ENCODE results near the gene GMCL1. TPM values are rescaled to one million over a fixed set of nuclear protein-coding genes. Genes with fewer than 3 reads are reported as not detected.

GMCL1 gene
- total RNA-seq, 1 experiment from 2014 or later = 17.4 TPM

DNA sequence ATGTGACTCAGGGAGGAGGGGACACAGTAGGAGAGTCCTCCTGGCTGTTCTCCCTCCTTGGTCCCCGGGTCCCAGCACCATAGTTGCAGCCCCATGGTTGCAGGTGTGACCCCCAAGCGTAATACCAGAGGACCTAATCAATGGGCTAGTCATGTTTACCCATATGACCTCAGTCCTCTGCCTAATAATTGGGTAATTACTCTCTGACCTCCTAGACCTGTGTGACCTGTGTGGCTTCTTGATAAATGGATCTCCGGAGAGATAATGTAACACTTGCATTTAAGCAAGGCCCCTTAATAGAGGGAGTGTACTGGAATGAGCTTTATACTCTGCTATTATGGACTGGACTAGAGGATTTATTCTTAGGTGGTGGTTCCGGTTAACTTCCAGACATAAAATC is 32.2 kb upstream of the GMCL1 start:
- H3K4me3 ChIP-seq = no peak overlapping the region
- no peaks in the 10 kb centered on the region for H3K9me2 ChIP-seq (ENCODE audit: insufficient read depth)
- DNase-seq = no peak
- BruUV-seq (replicated peaks) = no TSS peak
- no peaks in the 10 kb centered on the region for H3K27me3 ChIP-seq (ENCODE audit: insufficient read depth, low read depth)
- H4K20me1 ChIP-seq (ENCODE audit: insufficient read depth) = no peaks in the 10 kb centered on the region
- H3K4me2 ChIP-seq = no peak overlapping the region
- no peak overlapping the region for H3K27ac ChIP-seq
- H3K36me3 ChIP-seq (ENCODE audit: low read depth) = no peaks in the 10 kb centered on the region
- ChIA-PET CTCF (no interaction called here), POLR2A (ENCODE audit: unreplicated experiment) (no interaction called here)
- intact Hi-C loops (cut with micrococcal nuclease; ENCODE audit: unreplicated experiment) = loop anchor here (5.0 kb wide), 1 partner anchor 75 kb away; no protein-coding TSS in a partner anchor
- H3K9me3 ChIP-seq (ENCODE audit: insufficient read depth, low read depth) = no peaks in the 10 kb centered on the region
- H2AFZ ChIP-seq = no peak overlapping the region
- no peak for TF ChIP-seq EZH2 (IDR thresholded peaks at IDR 0.05; ENCODE audit: low read depth)
- no peak for TF ChIP-seq CTCF (conservative IDR thresholded peaks at IDR 0.05)
- no peaks in the 10 kb centered on the region for H3K79me2 ChIP-seq (ENCODE audit: low read depth)
- H3K4me1 ChIP-seq (replicated peaks; ENCODE audit: insufficient read depth) = peaks cover 26% of the 10 kb centered on the region
- peaks cover 16% of the 10 kb centered on the region for H3F3A ChIP-seq (ENCODE audit: insufficient read depth, low read depth)

- Histone ChIP-seq H3F3A (ENCODE audit: insufficient read depth, low read depth) (peaks cover 16% of the 10 kb centered on the region), H3K27me3 (ENCODE audit: insufficient read depth, low read depth) (no peaks in the 10 kb centered on the region), H3K27ac (no peak overlapping the region; the same call in 1 of the 2 replicates), H3K4me2 (peak overlapping the region; percentile 37), H3K36me3 (ENCODE audit: low read depth) (no peaks in the 10 kb centered on the region), H4K20me1 (ENCODE audit: insufficient read depth) (no peaks in the 10 kb centered on the region), H3K4me1 (replicated peaks; ENCODE audit: insufficient read depth) (peaks cover 26% of the 10 kb centered on the region), H3K9me2 (ENCODE audit: insufficient read depth) (no peaks in the 10 kb centered on the region), H3K79me2 (ENCODE audit: low read depth) (no peaks in the 10 kb centered on the region), H3K4me3 (no peak overlapping the region), H3K9me3 (ENCODE audit: insufficient read depth, low read depth) (no peaks in the 10 kb centered on the region), H2AFZ (no peak overlapping the region)
- TF ChIP-seq EZH2 (IDR thresholded peaks at IDR 0.05; ENCODE audit: low read depth) = no peak
- no peak for TF ChIP-seq CTCF (conservative IDR thresholded peaks at IDR 0.05)
- intact Hi-C loops (cut with micrococcal nuclease; ENCODE audit: unreplicated experiment) = loop anchor here (2.0 to 5.0 kb wide), 3 partner anchors 27 to 76 kb away; no protein-coding TSS in a partner anchor
- CTCF ChIA-PET = no interaction called here
- POLR2A ChIA-PET (ENCODE audit: unreplicated experiment) = no interaction called here
- no TSS peak for BruUV-seq (replicated peaks)
- no peak for DNase-seq
Measured at GRCh38 chr2:69797836-69798289, 31.6 kb upstream of the GMCL1 start.

- Histone ChIP-seq H3K27ac (peak overlapping the region; percentile 40), H2AFZ (no peak overlapping the region), H4K20me1 (ENCODE audit: insufficient read depth) (no peaks in the 10 kb centered on the region), H3K4me1 (replicated peaks; ENCODE audit: insufficient read depth) (peaks cover 26% of the 10 kb centered on the region), H3F3A (ENCODE audit: insufficient read depth, low read depth) (peaks cover 16% of the 10 kb centered on the region), H3K36me3 (ENCODE audit: low read depth) (no peaks in the 10 kb centered on the region), H3K79me2 (ENCODE audit: low read depth) (no peaks in the 10 kb centered on the region), H3K4me2 (peak overlapping the region; percentile 37), H3K9me3 (ENCODE audit: insufficient read depth, low read depth) (no peaks in the 10 kb centered on the region), H3K9me2 (ENCODE audit: insufficient read depth) (no peaks in the 10 kb centered on the region), H3K27me3 (ENCODE audit: insufficient read depth, low read depth) (no peaks in the 10 kb centered on the region), H3K4me3 (no peak overlapping the region)
- peak; percentile 39 to 66 for DNase-seq
- BruUV-seq (replicated peaks) = no TSS peak
- POLR2A ChIA-PET (ENCODE audit: unreplicated experiment) = interaction anchor here (0.6 kb wide), 1 partner anchor 116 kb away, joined by 3 read pairs; the partner anchor contains the start of gene MXD1
- intact Hi-C loops (cut with micrococcal nuclease; ENCODE audit: unreplicated experiment) = loop anchor here (2.0 to 5.0 kb wide), 3 partner anchors 28 to 76 kb away; no protein-coding TSS in a partner anchor
- CTCF ChIA-PET = no interaction called here
- no peak for TF ChIP-seq CTCF (conservative IDR thresholded peaks at IDR 0.05)
- no peak for TF ChIP-seq EZH2 (IDR thresholded peaks at IDR 0.05; ENCODE audit: low read depth)
Measured at GRCh38 chr2:69798290-69798908, 31.1 kb upstream of the GMCL1 start.

Data from PC-9 (cell line).